Hematopoietic multipotent progenitor cell treated with erythropoietin and hydrocortisone succinate and interleukin-3 and kit ligand, for 15 days (in vitro differentiated cells): ENCODE results near the gene TIAM2.
"Not testable (repeated sequence)": the region's sequence is repeated elsewhere in the genome, so short reads cannot be mapped to it uniquely, and the experiment has no call there.

Experiments used
- DNase-seq: peaks from one replicate; pipeline ENCODE4 v3.0.0-alpha.2; 2015; ENCODE audit warnings: low spot score

TIAM2 gene

GRCh38 chr6:154991207-154991606 lies 3.9 kb upstream of the TIAM2 start:
- DNase-seq = no peak

GRCh38 chr6:154993026-154993425 lies 2.1 kb upstream of the TIAM2 start:
- no peak for DNase-seq

GRCh38 chr6:154993710-154994109 lies 1.4 kb upstream of the TIAM2 start:
- DNase-seq = no peak

- DNase-seq = no peak
Observed at GRCh38 chr6:154994836-154995253, 270 bp upstream of the TIAM2 start.

- no peak for DNase-seq
Observed at GRCh38 chr6:154996016-154996590, 988 bp downstream of the TIAM2 start.

GRCh38 chr6:154996841-154997311 lies 1.8 kb downstream of the TIAM2 start:
- DNase-seq = no peak

GRCh38 chr6:154998855-154999254 lies 3.7 kb downstream of the TIAM2 start:
- DNase-seq = no peak

GRCh38 chr6:155001482-155001881 lies 6.4 kb downstream of the TIAM2 start:
- no peak for DNase-seq

- DNase-seq = no peak
Observed at GRCh38 chr6:155001934-155002333, 6.8 kb downstream of the TIAM2 start.

- no peak for DNase-seq
Observed at GRCh38 chr6:155003476-155003875, 8.4 kb downstream of the TIAM2 start.

GRCh38 chr6:155004017-155004416 lies 8.9 kb downstream of the TIAM2 start:
- no peak for DNase-seq

- no peak for DNase-seq
Observed at GRCh38 chr6:155004576-155005372, 9.7 kb downstream of the TIAM2 start.

GRCh38 chr6:155008625-155009024 lies 13.5 kb downstream of the TIAM2 start:
- DNase-seq = no peak

- no peak for DNase-seq
Observed at GRCh38 chr6:155010940-155011339, 15.8 kb downstream of the TIAM2 start.

GRCh38 chr6:155011809-155012291 lies 16.7 kb downstream of the TIAM2 start:
- DNase-seq = no peak

GRCh38 chr6:155013457-155013876 lies 18.4 kb downstream of the TIAM2 start:
- no peak for DNase-seq

- no peak for DNase-seq
Observed at GRCh38 chr6:155014137-155014536, 19.0 kb downstream of the TIAM2 start.

GRCh38 chr6:155014670-155015300 lies 19.7 kb downstream of the TIAM2 start:
- DNase-seq = no peak

- not testable (repeated sequence) for DNase-seq
Observed at GRCh38 chr6:155018415-155018814, 23.3 kb downstream of the TIAM2 start.

- no peak for DNase-seq
Observed at GRCh38 chr6:155021680-155022079, 26.6 kb downstream of the TIAM2 start.

GRCh38 chr6:155022721-155023120 lies 27.6 kb downstream of the TIAM2 start:
- DNase-seq = no peak

GRCh38 chr6:155023717-155024116 lies 28.6 kb downstream of the TIAM2 start:
- DNase-seq = no peak
